HT-29 (cell line): ENCODE data around the gene PUSL1. TPM values are rescaled to one million over a fixed set of nuclear protein-coding genes. Genes with fewer than 3 reads are reported as not detected.

ENCODE experiments used
- DNase-seq: peaks from one replicate; pipeline ENCODE4 v3.0.0-alpha.2; 2015; ENCODE audit warnings: low spot score
- small RNA-seq: library from RNA; depleted of rRNA; stranded (forward); fragments of <200 nt; gene quantifications from one replicate; pipeline ENCODE3, GENCODE V24; 2014
- total RNA-seq: library from RNA; depleted of rRNA; stranded (reverse); fragments of >200 nt; shearing (Covaris generic); gene quantifications from 2 replicates; pipeline ENCODE4 v1.2.3, GENCODE V29; 2014; rRNA removed

Gene PUSL1
- total RNA-seq, 1 experiment from 2014 or later, result 152 TPM

- DNase-seq, result no peak
Measured at GRCh38 chr1:1351511-1352427, 43.4 kb downstream of the PUSL1 start.

GRCh38 chr1:1352786-1353388 is 44.5 kb downstream of the PUSL1 start:
- no peak for DNase-seq

- no peak for DNase-seq
Measured at GRCh38 chr1:1353389-1354151, 45.2 kb downstream of the PUSL1 start.

- no peak for DNase-seq
Measured at GRCh38 chr1:1354271-1355247, 46.2 kb downstream of the PUSL1 start.

- no peak for DNase-seq
Measured at GRCh38 chr1:1355416-1355815, 47.0 kb downstream of the PUSL1 start.

GRCh38 chr1:1356166-1356795 is 47.9 kb downstream of the PUSL1 start:
- DNase-seq, result no peak

GRCh38 chr1:1356796-1357401 is 48.5 kb downstream of the PUSL1 start:
- no peak for DNase-seq

GRCh38 chr1:1357871-1358432 is 49.6 kb downstream of the PUSL1 start:
- DNase-seq, result no peak

GRCh38 chr1:1358433-1359271 is 50.3 kb downstream of the PUSL1 start, which contains the start of gene MXRA8:
MXRA8 (minus strand) TSS chr1:1358555; CDS start chr1:1358504, 51 bp downstream.
- DNase-seq, result no peak

- DNase-seq, result no peak
Measured at GRCh38 chr1:1359308-1359663, 50.9 kb downstream of the PUSL1 start.

GRCh38 chr1:1359664-1360468 is 51.5 kb downstream of the PUSL1 start:
- DNase-seq, result no peak

GRCh38 chr1:1360506-1361169 is 52.2 kb downstream of the PUSL1 start:
- no peak for DNase-seq

Small RNA genes lying within 50 kb of the gene (small RNA-seq; reads per million reads assigned to genes)
- not detected for gene MIR6726

Other genes starting within 250 kb of the PUSL1 start
- 16.2 and 16.5 TPM in 2 replicates for gene RNF223, start 234.3 kb upstream of the PUSL1 start, total RNA-seq
- gene C1orf159, start 192.5 kb upstream of the PUSL1 start, total RNA-seq, result 61.4 and 67.6 TPM in 2 replicates
- 5.8 and 6.6 TPM in 2 replicates for gene TTLL10, start 134.7 kb upstream of the PUSL1 start, total RNA-seq
- 0.42 TPM in 1 of 2 replicates, not detected in the other for gene TNFRSF18, start 102.0 kb upstream of the PUSL1 start, total RNA-seq
- not detected in 2 replicates for gene TNFRSF4, start 94.4 kb upstream of the PUSL1 start, total RNA-seq
- 163 and 188 TPM in 2 replicates for gene SDF4, start 76.6 kb upstream of the PUSL1 start, total RNA-seq
- gene B3GALT6, start 76.4 kb upstream of the PUSL1 start, total RNA-seq, result 84.2 and 87.7 TPM in 2 replicates
- gene C1QTNF12, start 61.9 kb upstream of the PUSL1 start, total RNA-seq, result 4.1 and 6.0 TPM in 2 replicates
- 93.1 and 94.4 TPM in 2 replicates for gene UBE2J2, start 34.7 kb upstream of the PUSL1 start, total RNA-seq
- gene SCNN1D, start 28.2 kb upstream of the PUSL1 start, total RNA-seq, result 0.48 and 0.50 TPM in 2 replicates
- gene ACAP3, start 667 bp upstream of the PUSL1 start, total RNA-seq, result 104 and 113 TPM in 2 replicates
- 174 and 200 TPM in 2 replicates for gene INTS11, start 16.1 kb downstream of the PUSL1 start, total RNA-seq
- gene CPTP, start 16.2 kb downstream of the PUSL1 start, total RNA-seq, result 62.5 and 70.5 TPM in 2 replicates
- 0.89 and 1.6 TPM in 2 replicates for gene TAS1R3, start 22.7 kb downstream of the PUSL1 start, total RNA-seq
- gene DVL1, start 40.8 kb downstream of the PUSL1 start, total RNA-seq, result 246 and 269 TPM in 2 replicates
- not detected in 2 replicates for gene MXRA8, start 50.0 kb downstream of the PUSL1 start, total RNA-seq
- gene AURKAIP1, start 66.6 kb downstream of the PUSL1 start, total RNA-seq, result 377 and 383 TPM in 2 replicates
- gene CCNL2, start 90.7 kb downstream of the PUSL1 start, total RNA-seq, result 200 and 243 TPM in 2 replicates
- gene MRPL20, start 98.7 kb downstream of the PUSL1 start, total RNA-seq, result 235 and 276 TPM in 2 replicates
- gene ANKRD65, start 112.7 kb downstream of the PUSL1 start, total RNA-seq, result 0.44 and 1.4 TPM in 2 replicates
- gene VWA1, start 127.1 kb downstream of the PUSL1 start, total RNA-seq, result 220 and 232 TPM in 2 replicates
- gene ATAD3C, start 141.1 kb downstream of the PUSL1 start, total RNA-seq, result 2.3 and 3.1 TPM in 2 replicates
- 102 and 111 TPM in 2 replicates for gene ATAD3B, start 163.2 kb downstream of the PUSL1 start, total RNA-seq
- gene ATAD3A, start 203.6 kb downstream of the PUSL1 start, total RNA-seq, result 155 and 162 TPM in 2 replicates
- 1.4 and 2.4 TPM in 2 replicates for gene TMEM240, start 232.0 kb downstream of the PUSL1 start, total RNA-seq